ENCODE data around the gene PABPC1L.
"Not testable (repeated sequence)": the region's sequence is repeated elsewhere in the genome, so short reads cannot be mapped to it uniquely, and the experiment has no call there.

The PABPC1L gene

DNA sequence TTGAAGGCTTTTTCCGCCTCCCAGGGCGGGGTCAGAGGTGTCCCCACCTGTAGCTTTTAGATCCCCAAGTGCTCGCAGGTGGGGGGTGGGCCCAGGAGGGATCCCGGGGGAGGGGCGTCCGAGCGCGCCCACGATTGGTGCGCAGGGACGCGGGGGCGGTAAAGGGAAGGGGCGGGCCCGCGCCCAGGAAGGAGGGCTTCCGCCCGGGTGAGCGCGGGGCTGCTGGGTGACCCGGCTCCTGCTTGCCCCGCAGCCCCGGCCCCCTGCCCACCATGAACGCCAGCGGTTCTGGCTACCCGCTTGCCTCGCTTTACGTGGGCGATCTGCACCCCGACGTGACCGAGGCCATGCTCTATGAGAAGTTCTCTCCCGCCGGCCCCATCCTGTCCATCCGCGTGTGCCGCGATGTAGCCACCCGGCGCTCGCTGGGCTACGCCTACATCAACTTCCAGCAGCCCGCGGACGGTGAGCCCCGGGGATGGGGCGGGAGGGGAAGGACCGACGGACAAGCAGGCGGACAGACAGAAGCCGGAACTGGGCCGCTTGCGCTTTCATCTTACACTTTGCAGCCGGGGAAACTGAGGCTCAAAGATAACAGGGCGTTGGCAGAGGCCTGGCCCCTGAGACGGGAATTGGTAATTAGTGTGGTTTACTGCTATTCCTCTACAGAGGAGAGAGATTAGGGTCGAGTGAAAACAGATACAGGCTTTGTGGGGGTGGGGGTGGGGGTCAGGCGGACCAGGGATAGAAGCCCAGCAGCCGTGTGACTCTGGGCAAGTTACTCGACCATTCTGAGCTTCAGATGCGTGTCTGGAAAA is at the start of gene PABPC1L:
PABPC1L (plus strand) TSS at position 189 of the 818 bp plus-strand sequence; CDS start at position 273, 84 bp downstream.
- peak within 1 kb of the TSS; percentile 78 for H3K4me3 ChIP-seq (ENCODE audit: low read depth, low read length)
- TF ChIP-seq, protein P1, sequence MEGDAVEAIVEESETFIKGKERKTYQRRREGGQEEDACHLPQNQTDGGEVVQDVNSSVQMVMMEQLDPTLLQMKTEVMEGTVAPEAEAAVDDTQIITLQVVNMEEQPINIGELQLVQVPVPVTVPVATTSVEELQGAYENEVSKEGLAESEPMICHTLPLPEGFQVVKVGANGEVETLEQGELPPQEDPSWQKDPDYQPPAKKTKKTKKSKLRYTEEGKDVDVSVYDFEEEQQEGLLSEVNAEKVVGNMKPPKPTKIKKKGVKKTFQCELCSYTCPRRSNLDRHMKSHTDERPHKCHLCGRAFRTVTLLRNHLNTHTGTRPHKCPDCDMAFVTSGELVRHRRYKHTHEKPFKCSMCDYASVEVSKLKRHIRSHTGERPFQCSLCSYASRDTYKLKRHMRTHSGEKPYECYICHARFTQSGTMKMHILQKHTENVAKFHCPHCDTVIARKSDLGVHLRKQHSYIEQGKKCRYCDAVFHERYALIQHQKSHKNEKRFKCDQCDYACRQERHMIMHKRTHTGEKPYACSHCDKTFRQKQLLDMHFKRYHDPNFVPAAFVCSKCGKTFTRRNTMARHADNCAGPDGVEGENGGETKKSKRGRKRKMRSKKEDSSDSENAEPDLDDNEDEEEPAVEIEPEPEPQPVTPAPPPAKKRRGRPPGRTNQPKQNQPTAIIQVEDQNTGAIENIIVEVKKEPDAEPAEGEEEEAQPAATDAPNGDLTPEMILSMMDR (IDR thresholded peaks at IDR 0.05; ENCODE audit: low read depth, low read length) = no peak

DNA sequence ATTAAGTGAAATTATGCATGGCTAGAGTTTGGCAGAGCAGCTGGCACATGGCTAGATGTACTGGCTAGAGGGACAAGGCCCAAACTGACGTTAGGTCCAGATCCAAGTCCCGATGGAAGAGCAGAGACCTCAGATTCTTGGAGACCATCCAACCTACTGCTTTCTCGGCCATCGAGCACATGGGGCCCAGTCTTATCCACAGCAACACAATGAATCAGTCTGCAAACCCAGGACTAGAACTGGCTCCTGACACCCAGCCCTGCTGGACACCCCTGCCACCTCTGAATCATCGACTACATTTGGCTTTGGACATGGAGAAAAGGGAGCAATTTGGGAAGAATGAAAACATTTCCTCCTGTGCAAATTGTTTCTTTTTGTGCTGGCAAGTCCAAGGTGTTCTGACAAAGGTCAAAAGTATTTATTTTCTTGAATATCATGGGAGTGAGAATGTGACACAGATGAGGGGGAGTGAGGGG is 48.3 kb upstream of the PABPC1L start:
- TF ChIP-seq, protein P1 (IDR thresholded peaks at IDR 0.05; ENCODE audit: low read depth, low read length) = no peak

DNA sequence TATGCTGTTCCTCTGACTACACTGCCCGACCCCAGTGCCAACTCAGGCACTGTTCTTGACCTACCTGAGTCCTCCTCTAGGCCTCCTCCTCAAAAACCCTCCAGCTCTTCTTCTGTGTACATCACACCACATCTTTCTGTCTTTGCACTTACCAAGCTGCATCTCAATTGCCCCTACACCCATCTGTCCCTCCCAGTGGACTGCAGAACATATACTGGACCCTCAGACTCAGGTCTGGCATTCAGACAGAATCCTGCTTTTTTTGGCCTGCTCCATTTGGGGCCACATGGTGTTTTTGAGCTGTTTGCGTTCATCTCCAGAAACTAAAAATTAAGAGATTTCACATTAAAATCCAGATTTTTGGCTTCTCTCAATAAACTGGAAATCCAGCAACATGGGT is 47.6 kb upstream of the PABPC1L start:
- TF ChIP-seq, protein P1 (IDR thresholded peaks at IDR 0.05; ENCODE audit: low read depth, low read length) = no peak

More for the DNA sequence above, 48.3 kb upstream of the PABPC1L start:
- no peak overlapping the region for H3K4me3 ChIP-seq (ENCODE audit: low read depth, low read length)

DNA sequence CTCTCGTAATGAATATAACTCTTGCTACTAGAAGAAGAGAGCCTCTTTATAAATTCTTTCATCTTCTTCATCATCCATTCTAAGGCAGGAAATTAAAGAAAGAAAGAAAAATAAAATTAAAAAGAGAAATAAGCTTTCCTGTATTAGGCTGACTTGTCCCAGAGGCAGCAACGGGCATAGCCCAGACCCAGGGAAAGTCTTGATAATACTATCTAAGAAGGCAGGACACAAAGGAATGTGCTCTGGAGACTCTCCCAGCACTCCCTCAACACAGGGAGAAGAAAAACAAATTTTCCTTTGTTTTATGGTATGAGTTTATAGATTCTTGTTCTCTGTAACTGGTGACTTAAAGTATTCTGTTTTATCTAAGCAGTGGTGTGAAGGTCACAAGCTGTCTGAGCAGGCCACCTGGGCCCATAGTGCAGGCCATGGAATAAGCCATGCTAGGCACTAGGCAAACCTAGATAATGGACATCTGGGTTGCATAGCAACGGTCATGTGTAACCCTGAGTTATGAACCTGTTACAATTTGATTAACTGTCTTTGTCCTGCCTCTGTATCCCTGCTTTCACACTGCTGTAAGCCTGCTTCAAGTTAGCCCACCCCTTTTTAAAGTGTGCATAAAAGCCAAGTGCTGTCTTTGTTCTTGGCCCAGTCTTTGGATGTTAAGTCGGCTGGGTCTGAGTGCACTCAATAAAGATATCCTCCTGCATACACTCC is 46.3 kb upstream of the PABPC1L start:
- not testable (repeated sequence) for H3K4me3 ChIP-seq (ENCODE audit: low read depth, low read length)

More for the DNA sequence above, 47.6 kb upstream of the PABPC1L start:
- H3K4me3 ChIP-seq (ENCODE audit: low read depth, low read length) = no peak overlapping the region

DNA sequence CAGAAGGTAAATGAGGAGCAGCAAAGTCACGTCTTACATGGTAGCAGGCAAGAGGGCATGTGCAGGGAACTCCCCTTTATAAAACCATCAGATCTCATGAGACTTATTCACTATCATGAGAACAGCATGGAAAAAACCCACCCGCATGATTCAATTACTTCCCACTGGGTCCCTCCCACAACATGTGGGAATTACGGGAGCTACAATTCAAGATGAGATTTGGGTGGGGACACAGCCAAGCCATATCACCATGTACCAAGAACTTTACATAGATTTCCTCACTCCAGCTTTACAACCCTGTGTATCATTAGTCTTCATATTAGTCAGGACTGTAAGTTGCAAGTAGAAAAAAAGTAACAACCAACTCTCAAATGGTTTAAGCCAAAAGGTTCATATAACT is 45.4 kb upstream of the PABPC1L start:
- not testable (repeated sequence) for H3K4me3 ChIP-seq (ENCODE audit: low read depth, low read length)

DNA sequence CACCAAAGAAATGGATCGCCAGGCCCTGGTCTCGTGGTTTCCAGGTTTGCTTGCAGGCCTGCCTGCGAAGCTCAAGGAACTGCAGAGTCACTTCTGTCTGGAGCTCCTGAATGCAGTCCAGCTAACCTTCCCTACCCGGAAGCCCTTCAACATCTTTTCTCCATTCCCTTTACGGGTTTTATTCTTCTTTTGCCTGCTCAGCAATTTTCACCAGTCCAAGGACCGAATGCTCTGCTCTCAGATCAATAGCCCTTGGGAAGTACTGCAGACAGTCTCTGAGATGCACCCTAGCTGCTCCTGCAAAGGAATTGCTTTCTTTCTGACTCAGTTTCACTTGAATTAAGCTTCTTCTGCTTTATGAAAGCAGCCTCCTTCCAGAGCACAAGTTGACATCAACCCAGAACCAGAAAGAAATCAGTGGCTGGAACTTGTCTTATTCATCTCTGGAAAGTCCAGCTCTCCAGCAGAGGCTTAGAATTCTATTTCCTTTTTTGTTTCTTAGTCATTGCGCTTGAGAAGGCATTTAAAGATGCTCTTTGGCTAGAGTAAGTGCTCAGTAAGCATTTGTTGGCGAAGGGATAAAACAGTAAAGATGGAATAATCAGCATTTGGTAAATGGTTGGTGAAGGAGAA is 43.0 kb upstream of the PABPC1L start:
- TF ChIP-seq, protein P1 (IDR thresholded peaks at IDR 0.05; ENCODE audit: low read depth, low read length) = no peak

DNA sequence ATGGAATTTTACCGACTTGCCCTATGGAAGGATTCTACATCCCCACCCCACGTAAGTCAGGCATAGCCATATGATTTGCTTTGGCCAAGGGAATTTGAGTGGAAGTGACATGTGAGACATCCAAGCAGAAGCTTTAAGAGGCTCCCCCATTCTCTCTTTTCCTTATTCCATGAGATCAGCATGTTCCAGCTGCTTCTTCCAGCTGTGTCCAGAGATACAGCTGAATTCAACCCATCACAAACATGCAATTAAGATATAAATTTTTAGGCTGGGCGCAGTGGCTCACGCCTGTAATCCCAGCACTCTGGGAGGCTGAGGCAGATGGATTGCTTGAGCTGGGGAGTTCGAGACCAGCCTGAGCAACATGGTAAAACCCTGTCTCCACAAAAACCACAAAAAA is 40.4 kb upstream of the PABPC1L start:
- TF ChIP-seq, protein P1 (IDR thresholded peaks at IDR 0.05; ENCODE audit: low read depth, low read length) = no peak
- no peak overlapping the region for H3K4me3 ChIP-seq (ENCODE audit: low read depth, low read length)

More for the DNA sequence above, 43.0 kb upstream of the PABPC1L start:
- no peak overlapping the region for H3K4me3 ChIP-seq (ENCODE audit: low read depth, low read length)

DNA sequence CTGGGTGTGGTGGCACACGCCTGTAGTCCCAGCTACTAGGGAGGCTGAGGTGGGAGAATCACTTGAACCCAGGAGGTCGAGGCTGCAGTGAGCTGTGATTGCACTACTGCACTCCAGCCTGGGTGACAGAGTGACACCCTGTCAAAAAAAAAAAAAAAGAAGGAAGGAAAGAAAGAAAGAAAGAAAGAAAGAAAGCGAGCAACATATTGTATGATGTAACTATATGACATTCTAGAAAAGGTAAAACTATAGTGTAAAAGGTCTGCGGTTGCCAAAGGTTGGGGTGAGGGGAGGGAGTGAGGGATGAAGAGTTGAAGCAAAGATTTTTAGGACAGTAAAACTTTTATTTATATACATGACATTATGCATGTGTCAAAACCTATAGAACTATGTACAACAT is 27.5 kb upstream of the PABPC1L start:
- not testable (repeated sequence) for H3K4me3 ChIP-seq (ENCODE audit: low read depth, low read length)

Measured in WI38 (cell line).